Activated CD4-positive, alpha-beta T cell treated with anti-CD3 and anti-CD28 coated beads, Interleukin-2, amount 50 U/mL, for 48 hours (primary cell): ENCODE measurements around the gene CEP57.

Source experiments
- DNase-seq, 2 experiments: peaks; one replicate each; pipeline ENCODE4 v3.0.0-alpha.2; 2020

Gene CEP57

GRCh38 chr11:95790123-95790932, at the start of gene CEP57:
CEP57 (plus strand) TSS chr11:95790498; CDS start chr11:95790699, 201 bp downstream.
- DNase-seq, result peak; percentile 94 to 97

GRCh38 chr11:95750101-95750500, 40.2 kb upstream of the CEP57 start:
- no peak for DNase-seq

GRCh38 chr11:95751515-95751914, 38.8 kb upstream of the CEP57 start:
- DNase-seq, result no peak

GRCh38 chr11:95760941-95761340, 29.4 kb upstream of the CEP57 start:
- DNase-seq, result no peak

- no peak for DNase-seq
Observed at GRCh38 chr11:95762534-95762933, 27.8 kb upstream of the CEP57 start.

GRCh38 chr11:95764267-95764898, 25.9 kb upstream of the CEP57 start:
- DNase-seq, result no peak

- DNase-seq, result no peak
Observed at GRCh38 chr11:95766701-95767100, 23.6 kb upstream of the CEP57 start.

GRCh38 chr11:95767498-95767897, 22.8 kb upstream of the CEP57 start:
- no peak for DNase-seq

- no peak for DNase-seq
Observed at GRCh38 chr11:95768521-95768920, 21.8 kb upstream of the CEP57 start.

GRCh38 chr11:95776859-95777258, 13.4 kb upstream of the CEP57 start:
- no peak for DNase-seq

- no peak for DNase-seq
Observed at GRCh38 chr11:95778699-95779098, 11.6 kb upstream of the CEP57 start.

GRCh38 chr11:95780544-95780943, 9.8 kb upstream of the CEP57 start:
- DNase-seq, result no peak

- peak in 1 of 2 experiments; percentile 37 for DNase-seq
Observed at GRCh38 chr11:95788921-95789505, 1.3 kb upstream of the CEP57 start.

GRCh38 chr11:95789506-95790122, 684 bp upstream of the CEP57 start, which contains the start of gene FAM76B:
FAM76B (minus strand) TSS chr11:95789782; CDS start chr11:95789478, 304 bp downstream.
- peak; percentile 93 to 96 for DNase-seq

GRCh38 chr11:95790933-95791708, 823 bp downstream of the CEP57 start:
- peak; percentile 55 to 68 for DNase-seq

GRCh38 chr11:95791709-95792033, 1.4 kb downstream of the CEP57 start:
- DNase-seq, result no peak

GRCh38 chr11:95792200-95792599, 1.9 kb downstream of the CEP57 start:
- no peak for DNase-seq

- no peak for DNase-seq
Observed at GRCh38 chr11:95792700-95793099, 2.4 kb downstream of the CEP57 start.

- DNase-seq, result no peak
Observed at GRCh38 chr11:95793116-95793515, 2.8 kb downstream of the CEP57 start.

- no peak for DNase-seq
Observed at GRCh38 chr11:95794086-95794485, 3.8 kb downstream of the CEP57 start.

- no peak for DNase-seq
Observed at GRCh38 chr11:95795627-95796295, 5.5 kb downstream of the CEP57 start.

- DNase-seq, result no peak
Observed at GRCh38 chr11:95796501-95796900, 6.2 kb downstream of the CEP57 start.
